Pancreas (tissue), 10 donors: ENCODE data around the gene TAS2R30. TPM values are rescaled to one million over a fixed set of nuclear protein-coding genes. Genes with fewer than 3 reads are reported as not detected.
A peak's percentile ranks its signal among the peaks of the same experiment; 100 is the strongest.

ENCODE experiments used
- ATAC-seq, 4 donors: fragments of 200-7000 bp; cut with Tn5 transposase; one replicate each; pipeline versions ENCODE4 v1.8.0 to v1.9.1; 2020; ENCODE audit warnings: mild to moderate bottlenecking in 4 of 4, moderate library complexity in 4 of 4
- DNase-seq, 6 donors: peaks; one replicate each; pipeline ENCODE4 v3.0.0-alpha.2; 2020
- FAIRE-seq: peaks from 2 replicates; lab custom pipeline; 2012; peaks lifted over from hg19 to GRCh38; lab: Jason Lieb, UNC
- H3K27ac ChIP-seq, 4 donors: fragments of 200-600 bp; sonication (generic); 1 replicate in 3 of 4; 2 replicates in 1 of 4; pipeline versions ENCODE4 v1.5.0 to v1.8.0; 2020
- H3K27me3 ChIP-seq, 4 donors: fragments of 200-600 bp; one replicate each; pipeline ENCODE4 v1.8.0; 2021
- H3K36me3 ChIP-seq, 3 donors: fragments of 200-600 bp; sonication (generic) in 1 of 3; one replicate each; pipeline versions ENCODE4 v1.5.0 to v1.8.0; 2020 to 2021
- H3K4me1 ChIP-seq, 3 donors: fragments of 200-600 bp; one replicate each; pipeline ENCODE4 v1.8.0; 2021
- H3K4me3 ChIP-seq, 4 donors: fragments of 200-600 bp; sonication (generic) in 2 of 4; one replicate each; pipeline versions ENCODE4 v1.5.0 to v1.8.0; 2020 to 2021
- H3K9me3 ChIP-seq, 4 donors: fragments of 200-600 bp; one replicate each; pipeline ENCODE4 v1.8.0; 2021
- CTCF ChIP-seq, 4 donors: fragments of 200-600 bp; sonication (generic) in 3 of 4; IDR thresholded peaks; one replicate each; pipeline versions ENCODE4 v1.5.0 to v1.8.0; 2021; ENCODE audit warnings: antibody characterized with exemption in 4 of 4
- WGBS, 2 donors: extraction: QIAGEN DNeasy Blood & Tissue Kit; methylation state at CpG; one replicate each; pipeline ENCODE4 v1.1.7; 2013; 5-methylcytosine and 5-hydroxymethylcytosine counted together
- intact Hi-C, 3 donors: fragments of 100-400 bp; cut with DNase I; formaldehyde crosslinking; loops; one replicate each; pipeline versions ENCODE4 v1.11.1 to v1.14.2; 2022
- polyA plus RNA-seq, 2 donors: library from polyadenylated mRNA; stranded (reverse); fragments of 200-250 nt; gene quantifications; one replicate each; pipeline ENCODE4 v1.2.3, GENCODE V29; 2013
- total RNA-seq, 6 donors: library from RNA; stranded (reverse); fragmentation: NEBNext Ultra II Directional in 4 of 6; extraction: Animal tissue kit (Norgen Biotek cat#: 25700) in 4 of 6; gene quantifications; one replicate each; pipeline versions ENCODE4 v1.2.1 to v1.2.4, GENCODE V29; 2021 to 2023
- donor health status: healthy with polysubstance abuse.
- donor health status: DM: no; HTN: no; CAD: no; lungs with moderate emphysema.
- donor health status: DM: no; HTN: no; CAD: no.
- donor health status: control.
- donor health status: control.
- donor health status: Bipolar disorder and iron deficiency.
- donor health status: DM: yes; HTN: yes; CAD: no.
- donor health status: DM: no; HTN: no; CAD: no.
- donor health status: DM: no; HTN: no; CAD: no.
- donor health status: DM: yes; HTN: yes; CAD: no.

TAS2R30 gene
- total and polyA plus RNA-seq, 8 donors = 0.98 to 2.6 (median 1.5) TPM; not detected in 2

GRCh38 chr12:11164384-11164783 is 29.9 kb upstream of the TAS2R30 start:
- Histone ChIP-seq H3K4me1 (peaks cover 0 to 7% (median 0%) of the 10 kb centered on the region in 3 donors), H3K27ac (no peak overlapping the region), H3K36me3 (no peaks in the 10 kb centered on the region), H3K9me3 (no peaks in the 10 kb centered on the region), H3K27me3 (no peaks in the 10 kb centered on the region), H3K4me3 (no peak overlapping the region)
- intact Hi-C loops = no loop called here
- FAIRE-seq (no peak), DNase-seq (no peak), ATAC-seq (no peak)
- TF ChIP-seq CTCF (IDR thresholded peaks at IDR 0.05) = no peak

- ATAC-seq (peak in 1 of 4 donors; percentile 40), FAIRE-seq (no peak)
Observed at GRCh38 chr12:11162502-11162901, 28.1 kb upstream of the TAS2R30 start.

GRCh38 chr12:11158885-11159444 is 24.5 kb upstream of the TAS2R30 start:
- H3K9me3 ChIP-seq = no peaks in the 10 kb centered on the region
- no peak for DNase-seq
- intact Hi-C loops = no loop called here
- no peaks in the 10 kb centered on the region for H3K36me3 ChIP-seq
- H3K27ac ChIP-seq = no peak overlapping the region
- H3K4me1 ChIP-seq = no peaks in the 10 kb centered on the region
- no peak for TF ChIP-seq CTCF (IDR thresholded peaks at IDR 0.05)
- FAIRE-seq = no peak
- ATAC-seq = peak in 2 of 4 donors; percentile 36 to 57
- WGBS, 2 donors = 24% methylated on average over 5 of the region's 5 CpGs
- no peak overlapping the region for H3K4me3 ChIP-seq
- H3K27me3 ChIP-seq = no peaks in the 10 kb centered on the region

More at GRCh38 chr12:11162502-11162901, 28.1 kb upstream of the TAS2R30 start:
- DNase-seq = no peak
- no peak overlapping the region for H3K4me3 ChIP-seq
- no peak overlapping the region for H3K27ac ChIP-seq
- no peak for TF ChIP-seq CTCF (IDR thresholded peaks at IDR 0.05)
- no peaks in the 10 kb centered on the region for H3K9me3 ChIP-seq
- WGBS, 2 donors = 94 to 97% methylated on average over 1 of the region's 1 CpG
- H3K4me1 ChIP-seq = no peaks in the 10 kb centered on the region
- H3K36me3 ChIP-seq = no peaks in the 10 kb centered on the region
- intact Hi-C loops = no loop called here
- H3K27me3 ChIP-seq = no peaks in the 10 kb centered on the region

GRCh38 chr12:11154400-11154925 is 20.0 kb upstream of the TAS2R30 start:
- 97% methylated on average over 1 of the region's 1 CpG for WGBS, 2 donors
- no peak for ATAC-seq
- H3K9me3 ChIP-seq = no peaks in the 10 kb centered on the region
- no peak overlapping the region for H3K4me3 ChIP-seq
- TF ChIP-seq CTCF (IDR thresholded peaks at IDR 0.05) = no peak
- FAIRE-seq = no peak
- DNase-seq = no peak
- no peaks in the 10 kb centered on the region for H3K27me3 ChIP-seq
- H3K27ac ChIP-seq = no peak overlapping the region
- H3K36me3 ChIP-seq = no peaks in the 10 kb centered on the region
- no peaks in the 10 kb centered on the region for H3K4me1 ChIP-seq
- intact Hi-C loops = no loop called here

- Histone ChIP-seq H3K36me3 (no peaks in the 10 kb centered on the region), H3K4me3 (no peak overlapping the region), H3K4me1 (no peaks in the 10 kb centered on the region), H3K27me3 (no peaks in the 10 kb centered on the region), H3K27ac (no peak overlapping the region), H3K9me3 (no peaks in the 10 kb centered on the region)
- TF ChIP-seq CTCF (IDR thresholded peaks at IDR 0.05) = no peak
- intact Hi-C loops = no loop called here
- FAIRE-seq (no peak), ATAC-seq (no peak), DNase-seq (no peak)
- 95 to 98% methylated on average over 2 of the region's 2 CpGs for WGBS, 2 donors
Observed at GRCh38 chr12:11152725-11153124, 18.3 kb upstream of the TAS2R30 start.
